SU-DHL-6 (cell line): ENCODE results near the gene CDC37.
A peak's percentile ranks its signal among the peaks of the same experiment; 100 is the strongest.

Experiments
- H2AFZ ChIP-seq: fragments of 200-600 bp; sonication (generic); 2 replicates; pipeline ENCODE4 v1.6.1; 2014; ENCODE audit warnings: low read depth, mild to moderate bottlenecking, moderate library complexity, mixed read lengths, antibody characterized with exemption, low read length; ENCODE audit not compliant: severe bottlenecking
- H3F3A ChIP-seq: fragments of 200-600 bp; shearing (Covaris generic); 2 replicates; pipeline ENCODE4 v1.6.0; 2016; ENCODE audit warnings: antibody characterized with exemption, mild to moderate bottlenecking; ENCODE audit not compliant: insufficient read depth
- H3K27ac ChIP-seq: fragments of 200-600 bp; sonication (generic); 2 replicates; pipeline ENCODE4 v1.5.1; 2016; ENCODE audit warnings: low read depth, mild to moderate bottlenecking, low read length, moderate library complexity, mixed read lengths
- H3K27me3 ChIP-seq: fragments of 200-600 bp; sonication (generic), shearing (Covaris generic); 2 replicates; pipeline ENCODE4 v1.6.0; 2014; ENCODE audit warnings: mild to moderate bottlenecking, low read length
- H3K36me3 ChIP-seq: fragments of 200-600 bp; sonication (generic); 2 replicates; pipeline ENCODE4 v1.6.1; 2014; ENCODE audit warnings: mild to moderate bottlenecking, low read length, mixed read lengths
- H3K4me2 ChIP-seq: fragments of 300-600, 200-600 bp; shearing (Covaris generic), sonication (generic); 2 replicates; pipeline ENCODE4 v1.6.0; 2014; ENCODE audit warnings: low read length, low read depth, mild to moderate bottlenecking; ENCODE audit not compliant: poor library complexity, severe bottlenecking
- H3K4me3 ChIP-seq: fragments of 200-600 bp; sonication (generic); 2 replicates; pipeline ENCODE4 v1.5.1; 2014; ENCODE audit warnings: antibody characterized with exemption, low read length, mild to moderate bottlenecking, mixed read lengths; ENCODE audit not compliant: insufficient read depth, poor library complexity, severe bottlenecking
- H3K79me2 ChIP-seq: fragments of 200-600 bp; sonication (generic); 2 replicates; pipeline ENCODE4 v1.6.1; 2014; ENCODE audit warnings: mild to moderate bottlenecking, low read length, moderate library complexity; ENCODE audit not compliant: insufficient read depth
- H3K9ac ChIP-seq: fragments of 200-600 bp; sonication (generic); 2 replicates; pipeline ENCODE4 v1.7.0; 2014; ENCODE audit warnings: mild to moderate bottlenecking, low read length
- H3K9me2 ChIP-seq: fragments of 200-600 bp; sonication (generic); replicated peaks from 2 replicates; pipeline ENCODE4 v1.6.1; 2014; ENCODE audit warnings: low read length; ENCODE audit not compliant: insufficient read depth
- H3K9me3 ChIP-seq: fragments of 200-600 bp; sonication (generic); 2 replicates; pipeline ENCODE4 v1.6.1; 2014; ENCODE audit warnings: low read length, mixed read lengths; ENCODE audit not compliant: insufficient read depth
- H4K20me1 ChIP-seq: fragments of 200-600 bp; sonication (generic); 2 replicates; pipeline ENCODE4 v1.6.1; 2014; ENCODE audit warnings: low read depth, mild to moderate bottlenecking, antibody characterized with exemption, low read length, moderate library complexity, mixed read lengths
- EZH2phosphoT487 ChIP-seq: fragments of 200-600 bp; sonication (generic), shearing (Covaris generic); conservative IDR thresholded peaks from 2 replicates; pipeline ENCODE4 v1.6.1; 2018; ENCODE audit warnings: mild to moderate bottlenecking, antibody characterized with exemption, low read length, moderate library complexity, mixed read lengths
- TF ChIP-seq, protein P1 (sequence below): fragments of 200-600 bp; sonication (generic); IDR thresholded peaks from one replicate; pipeline ENCODE4 v1.5.1; 2017; ENCODE audit warnings: antibody characterized with exemption, mild to moderate bottlenecking, low read length, moderate library complexity; ENCODE audit not compliant: insufficient read depth, poor library complexity, severe bottlenecking

The CDC37 gene

DNA sequence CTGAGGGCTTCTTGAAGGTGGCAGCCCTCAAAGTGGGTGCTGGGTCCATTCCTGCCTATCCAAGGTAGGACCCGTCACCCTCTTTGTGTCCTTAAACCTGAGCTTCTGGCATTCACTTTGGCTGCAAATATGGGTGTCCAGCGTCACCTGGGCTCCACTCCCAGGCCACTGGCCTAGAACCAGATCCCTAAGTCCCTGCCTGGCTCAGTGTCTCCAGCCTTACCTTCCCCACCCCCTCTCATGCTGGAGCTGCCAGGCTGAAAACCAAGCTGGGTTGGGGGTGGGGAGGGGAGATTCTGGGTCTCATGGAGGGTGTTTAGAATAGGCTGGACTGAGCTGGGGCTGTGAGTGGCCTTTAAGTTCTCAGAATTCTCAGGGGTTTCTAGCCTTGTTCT, 29.4 kb upstream of the CDC37 start:
- Histone ChIP-seq H3K4me3 (no peak overlapping the region), H3F3A (peaks cover 12% of the 10 kb centered on the region; the same call in 1 of the 2 replicates), H3K27ac (no peak overlapping the region), H4K20me1 (no peaks in the 10 kb centered on the region; the same call in 1 of the 2 replicates), H3K4me2 (no peak overlapping the region), H3K79me2 (peaks cover 17% of the 10 kb centered on the region; the same call in 1 of the 2 replicates), H3K27me3 (no peaks in the 10 kb centered on the region), H3K9me3 (no peaks in the 10 kb centered on the region), H2AFZ (no peak overlapping the region), H3K9me2 (no peaks in the 10 kb centered on the region), H3K36me3 (no peaks in the 10 kb centered on the region), H3K9ac (no peak overlapping the region)
- TF ChIP-seq, protein P1, sequence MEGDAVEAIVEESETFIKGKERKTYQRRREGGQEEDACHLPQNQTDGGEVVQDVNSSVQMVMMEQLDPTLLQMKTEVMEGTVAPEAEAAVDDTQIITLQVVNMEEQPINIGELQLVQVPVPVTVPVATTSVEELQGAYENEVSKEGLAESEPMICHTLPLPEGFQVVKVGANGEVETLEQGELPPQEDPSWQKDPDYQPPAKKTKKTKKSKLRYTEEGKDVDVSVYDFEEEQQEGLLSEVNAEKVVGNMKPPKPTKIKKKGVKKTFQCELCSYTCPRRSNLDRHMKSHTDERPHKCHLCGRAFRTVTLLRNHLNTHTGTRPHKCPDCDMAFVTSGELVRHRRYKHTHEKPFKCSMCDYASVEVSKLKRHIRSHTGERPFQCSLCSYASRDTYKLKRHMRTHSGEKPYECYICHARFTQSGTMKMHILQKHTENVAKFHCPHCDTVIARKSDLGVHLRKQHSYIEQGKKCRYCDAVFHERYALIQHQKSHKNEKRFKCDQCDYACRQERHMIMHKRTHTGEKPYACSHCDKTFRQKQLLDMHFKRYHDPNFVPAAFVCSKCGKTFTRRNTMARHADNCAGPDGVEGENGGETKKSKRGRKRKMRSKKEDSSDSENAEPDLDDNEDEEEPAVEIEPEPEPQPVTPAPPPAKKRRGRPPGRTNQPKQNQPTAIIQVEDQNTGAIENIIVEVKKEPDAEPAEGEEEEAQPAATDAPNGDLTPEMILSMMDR: no peak
- no peak for TF ChIP-seq EZH2phosphoT487

DNA sequence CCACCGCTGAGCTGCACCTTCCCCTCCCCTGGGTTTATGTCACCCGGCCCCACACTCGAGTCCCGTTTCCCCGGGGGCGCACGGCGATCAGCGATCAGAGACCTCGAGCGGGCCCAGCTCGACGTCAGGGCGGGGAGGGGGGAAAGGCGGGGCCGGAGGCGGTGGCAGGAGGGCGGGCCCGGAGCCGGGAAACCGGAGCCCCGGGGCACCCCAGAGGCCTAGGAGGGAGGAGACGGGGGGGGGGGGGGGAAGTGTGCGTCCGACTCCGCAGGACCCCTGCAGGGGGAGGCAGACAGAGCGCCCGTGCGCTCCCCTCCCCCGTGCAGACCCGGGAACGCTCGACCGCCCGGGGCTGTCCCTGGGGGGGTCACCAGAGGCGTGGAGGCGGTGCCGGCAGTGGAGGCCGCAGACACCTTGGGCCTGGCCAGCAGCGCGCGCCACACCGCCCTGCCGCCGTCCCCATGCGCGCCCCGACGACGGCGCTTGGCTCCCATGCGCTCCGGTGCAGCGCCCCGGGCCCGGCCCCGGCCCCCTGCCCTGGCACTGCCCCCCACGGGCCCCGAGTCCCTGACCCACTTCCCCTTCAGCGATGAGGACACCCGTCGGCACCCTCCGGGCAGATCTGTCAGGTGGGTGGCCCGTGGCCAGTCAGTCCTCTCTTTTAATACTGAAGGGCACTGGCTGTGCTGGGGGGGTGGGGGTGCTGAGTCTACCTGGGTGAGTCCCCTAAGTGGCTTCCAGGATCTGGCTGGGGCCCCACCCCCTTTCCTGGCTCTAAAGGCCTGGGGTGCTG, 28.8 kb upstream of the CDC37 start:
- Histone ChIP-seq H4K20me1 (no peaks in the 10 kb centered on the region; the same call in 1 of the 2 replicates), H3F3A (peaks cover 15% of the 10 kb centered on the region; the same call in 1 of the 2 replicates), H3K27ac (no peak overlapping the region), H3K9me3 (no peaks in the 10 kb centered on the region), H3K9ac (no peak overlapping the region), H3K4me2 (peak overlapping the region; percentile 27), H3K9me2 (no peaks in the 10 kb centered on the region), H3K79me2 (peaks cover 17% of the 10 kb centered on the region; the same call in 1 of the 2 replicates), H3K27me3 (no peaks in the 10 kb centered on the region), H2AFZ (no peak overlapping the region), H3K36me3 (no peaks in the 10 kb centered on the region), H3K4me3 (no peak overlapping the region)
- TF ChIP-seq, protein P1: no peak
- TF ChIP-seq EZH2phosphoT487: no peak

GRCh38 chr19:10431254-10431942, 28.1 kb upstream of the CDC37 start:
- H3K36me3 ChIP-seq: no peaks in the 10 kb centered on the region
- peaks cover 18% of the 10 kb centered on the region; the same call in 1 of the 2 replicates for H3K79me2 ChIP-seq
- peaks cover 15% of the 10 kb centered on the region; the same call in 1 of the 2 replicates for H3F3A ChIP-seq
- H3K9me3 ChIP-seq: no peaks in the 10 kb centered on the region
- H2AFZ ChIP-seq: no peak overlapping the region
- peak overlapping the region; percentile 27 for H3K4me2 ChIP-seq
- no peak overlapping the region for H3K4me3 ChIP-seq
- H3K27me3 ChIP-seq: no peaks in the 10 kb centered on the region
- no peak overlapping the region for H3K27ac ChIP-seq
- H4K20me1 ChIP-seq: no peaks in the 10 kb centered on the region; the same call in 1 of the 2 replicates
- TF ChIP-seq EZH2phosphoT487: no peak
- TF ChIP-seq, protein P1: no peak
- no peak overlapping the region for H3K9ac ChIP-seq
- H3K9me2 ChIP-seq: no peaks in the 10 kb centered on the region
